ENCODE results near the gene ZNF575. TPM values are rescaled to one million over a fixed set of nuclear protein-coding genes. Genes with fewer than 3 reads are reported as not detected.
A peak's percentile ranks its signal among the peaks of the same experiment; 100 is the strongest.

Gene ZNF575
- total RNA-seq, 1 donor from 2014 or later, result 0.72 TPM

DNA sequence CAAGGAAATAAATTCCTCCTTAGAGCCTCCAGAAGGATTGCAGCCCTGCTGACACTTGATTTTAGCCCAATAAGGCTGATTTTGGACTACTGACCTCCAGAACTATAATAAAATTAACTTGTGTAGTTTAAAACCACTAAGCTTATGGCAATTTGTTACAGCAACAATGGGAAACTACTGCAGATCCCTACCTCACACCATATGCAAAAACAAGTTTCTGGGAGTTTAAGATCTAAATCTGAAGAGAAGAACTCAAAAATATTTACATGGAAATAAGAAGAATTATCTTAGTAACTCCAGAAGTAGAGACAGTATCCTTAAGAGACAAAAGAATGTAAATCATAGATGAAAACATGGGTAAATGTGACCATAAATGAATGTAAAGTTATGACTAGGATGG lies 5.9 kb downstream of the ZNF575 start:
- H3K27ac Mint-ChIP-seq (ENCODE audit: unreplicated experiment), result no peak overlapping the region
- no peak overlapping the region for H3K4me3 Mint-ChIP-seq
- no peak for DNase-seq (ENCODE audit: low read depth, low spot score)
- TF ChIP-seq, protein P1, sequence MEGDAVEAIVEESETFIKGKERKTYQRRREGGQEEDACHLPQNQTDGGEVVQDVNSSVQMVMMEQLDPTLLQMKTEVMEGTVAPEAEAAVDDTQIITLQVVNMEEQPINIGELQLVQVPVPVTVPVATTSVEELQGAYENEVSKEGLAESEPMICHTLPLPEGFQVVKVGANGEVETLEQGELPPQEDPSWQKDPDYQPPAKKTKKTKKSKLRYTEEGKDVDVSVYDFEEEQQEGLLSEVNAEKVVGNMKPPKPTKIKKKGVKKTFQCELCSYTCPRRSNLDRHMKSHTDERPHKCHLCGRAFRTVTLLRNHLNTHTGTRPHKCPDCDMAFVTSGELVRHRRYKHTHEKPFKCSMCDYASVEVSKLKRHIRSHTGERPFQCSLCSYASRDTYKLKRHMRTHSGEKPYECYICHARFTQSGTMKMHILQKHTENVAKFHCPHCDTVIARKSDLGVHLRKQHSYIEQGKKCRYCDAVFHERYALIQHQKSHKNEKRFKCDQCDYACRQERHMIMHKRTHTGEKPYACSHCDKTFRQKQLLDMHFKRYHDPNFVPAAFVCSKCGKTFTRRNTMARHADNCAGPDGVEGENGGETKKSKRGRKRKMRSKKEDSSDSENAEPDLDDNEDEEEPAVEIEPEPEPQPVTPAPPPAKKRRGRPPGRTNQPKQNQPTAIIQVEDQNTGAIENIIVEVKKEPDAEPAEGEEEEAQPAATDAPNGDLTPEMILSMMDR (conservative IDR thresholded peaks at IDR 0.05), result no peak
- H3K27me3 Mint-ChIP-seq (ENCODE audit: low read depth), result peaks cover 3% of the 10 kb centered on the region
- peaks cover 6% of the 10 kb centered on the region for H3K9me3 Mint-ChIP-seq
- peaks cover 15% of the 10 kb centered on the region for H3K4me1 Mint-ChIP-seq
- H3K36me3 Mint-ChIP-seq (ENCODE audit: low read depth), result peaks cover 43% of the 10 kb centered on the region

DNA sequence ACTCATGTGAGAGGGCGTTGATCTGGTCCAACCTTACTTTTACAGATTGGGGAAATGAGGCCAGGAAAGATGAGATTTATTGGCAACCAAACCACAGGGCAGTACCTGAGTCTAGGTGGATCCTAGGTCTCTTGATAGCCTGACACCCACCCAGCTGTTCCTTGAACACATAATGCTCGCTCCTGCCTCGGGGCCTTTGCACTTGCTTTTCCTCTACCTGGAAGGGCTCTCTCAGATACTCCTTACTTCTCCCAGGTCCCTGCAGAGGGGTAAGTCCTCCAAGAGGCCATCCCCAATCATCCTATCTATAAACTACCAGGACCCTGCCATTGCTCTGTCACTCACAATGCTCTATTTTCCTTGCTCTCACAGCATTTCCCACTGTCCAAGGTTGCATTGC lies 7.4 kb downstream of the ZNF575 start:
- TF ChIP-seq, protein P1 (conservative IDR thresholded peaks at IDR 0.05), result no peak
- peaks cover 44% of the 10 kb centered on the region for H3K36me3 Mint-ChIP-seq (ENCODE audit: low read depth)
- DNase-seq (ENCODE audit: low read depth, low spot score), result no peak
- no peak overlapping the region for H3K4me3 Mint-ChIP-seq
- H3K27me3 Mint-ChIP-seq (ENCODE audit: low read depth), result no peaks in the 10 kb centered on the region
- peaks cover 7% of the 10 kb centered on the region for H3K4me1 Mint-ChIP-seq
- peak overlapping the region; percentile 57 for H3K27ac Mint-ChIP-seq (ENCODE audit: unreplicated experiment)
- peaks cover 6% of the 10 kb centered on the region for H3K9me3 Mint-ChIP-seq

DNA sequence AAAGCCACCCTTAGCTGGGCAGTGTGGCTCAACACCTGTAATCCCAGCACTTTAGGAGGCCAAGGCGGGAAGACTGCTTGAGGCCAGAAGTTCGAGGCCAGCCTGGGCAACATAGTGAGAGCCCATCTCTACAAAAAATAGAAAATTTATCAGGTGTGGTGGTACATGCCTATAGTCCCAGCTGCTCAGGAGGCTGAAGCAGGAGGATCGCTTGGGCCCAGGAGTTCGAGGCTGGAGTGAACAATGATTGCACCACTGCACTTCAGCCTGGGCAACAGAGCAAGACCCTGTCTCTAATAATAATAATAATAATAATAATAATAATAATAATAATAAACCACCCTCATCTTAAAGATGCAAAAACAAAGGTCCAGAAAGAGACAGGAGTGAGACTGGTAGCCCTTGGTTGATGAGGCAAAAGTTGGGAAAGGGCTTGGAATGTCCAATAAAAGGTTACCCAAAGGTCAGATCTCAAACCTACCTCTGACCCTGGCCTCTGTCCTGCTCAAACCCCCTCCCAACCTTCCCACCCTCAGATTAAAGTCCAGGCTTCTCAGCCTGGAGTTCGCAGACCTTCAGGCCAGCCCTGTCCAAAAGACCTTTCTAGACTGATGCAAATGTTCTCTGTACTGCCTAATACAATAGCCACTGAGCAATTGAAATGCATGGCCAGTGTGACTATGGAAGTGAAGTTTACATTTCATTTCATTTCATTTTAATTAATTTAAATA lies 9.1 kb downstream of the ZNF575 start:
- peaks cover 6% of the 10 kb centered on the region for H3K9me3 Mint-ChIP-seq
- H3K27ac Mint-ChIP-seq (ENCODE audit: unreplicated experiment), result no peak overlapping the region
- no peak overlapping the region for H3K4me3 Mint-ChIP-seq
- peaks cover 45% of the 10 kb centered on the region for H3K36me3 Mint-ChIP-seq (ENCODE audit: low read depth)
- H3K4me1 Mint-ChIP-seq, result no peaks in the 10 kb centered on the region
- H3K27me3 Mint-ChIP-seq (ENCODE audit: low read depth), result no peaks in the 10 kb centered on the region
- DNase-seq (ENCODE audit: low read depth, low spot score), result no peak
- TF ChIP-seq, protein P1 (conservative IDR thresholded peaks at IDR 0.05), result no peak

DNA sequence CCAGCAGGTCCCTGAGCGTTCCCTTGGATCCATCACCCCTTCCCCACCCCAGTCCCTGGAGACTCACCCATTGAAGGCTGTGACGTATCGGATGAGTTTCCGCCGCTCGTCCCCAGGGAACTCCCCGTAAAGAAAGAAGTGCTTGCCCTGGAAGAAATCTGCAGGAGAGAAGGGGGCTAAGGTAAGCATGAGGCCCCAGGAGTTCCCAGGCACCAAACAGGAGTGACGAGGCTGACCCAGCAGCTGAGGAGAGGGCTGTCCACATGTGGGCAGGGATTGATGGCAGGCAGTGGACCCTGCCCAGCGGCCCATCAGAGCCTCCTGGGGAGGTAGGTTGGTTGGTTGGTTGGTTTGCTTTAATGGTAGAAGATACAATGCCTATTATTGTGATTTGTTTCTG lies 11.1 kb downstream of the ZNF575 start:
- Mint-ChIP-seq H3K27ac (ENCODE audit: unreplicated experiment) (no peak overlapping the region), H3K4me3 (no peak overlapping the region)
- TF ChIP-seq, protein P1 (conservative IDR thresholded peaks at IDR 0.05), result no peak

DNA sequence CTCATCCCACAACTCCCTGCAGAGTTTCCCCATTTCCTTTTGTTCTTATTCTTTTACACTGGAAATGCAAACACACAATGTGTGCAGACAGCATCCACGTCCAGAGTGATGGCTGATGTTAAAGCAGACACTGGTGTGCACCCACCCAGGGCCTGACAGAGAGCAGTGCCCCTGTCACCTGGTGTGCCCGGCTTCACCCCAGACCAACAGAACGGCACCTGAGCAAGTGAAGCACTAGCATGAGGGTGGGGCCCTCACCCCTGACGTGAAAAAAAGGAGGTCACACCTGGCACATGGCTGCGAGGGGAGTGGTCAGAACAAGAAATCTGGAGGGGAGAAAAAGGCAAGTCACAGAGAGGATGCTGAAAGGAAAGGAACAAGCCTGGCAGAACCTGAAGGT lies 12.3 kb downstream of the ZNF575 start:
- Mint-ChIP-seq H3K9me3 (no peaks in the 10 kb centered on the region), H3K36me3 (ENCODE audit: low read depth) (peaks cover 23% of the 10 kb centered on the region), H3K27me3 (ENCODE audit: low read depth) (no peaks in the 10 kb centered on the region), H3K27ac (ENCODE audit: unreplicated experiment) (no peak overlapping the region), H3K4me1 (no peaks in the 10 kb centered on the region), H3K4me3 (no peak overlapping the region)
- DNase-seq (ENCODE audit: low read depth, low spot score), result no peak
- TF ChIP-seq, protein P1 (conservative IDR thresholded peaks at IDR 0.05), result no peak

More for the DNA sequence above, 11.1 kb downstream of the ZNF575 start:
- Mint-ChIP-seq H3K9me3 (peaks cover 3% of the 10 kb centered on the region), H3K36me3 (ENCODE audit: low read depth) (peaks cover 34% of the 10 kb centered on the region), H3K4me1 (no peaks in the 10 kb centered on the region), H3K27me3 (ENCODE audit: low read depth) (no peaks in the 10 kb centered on the region)
- no peak for DNase-seq (ENCODE audit: low read depth, low spot score)

Measured in neural crest cell (in vitro differentiated cells).